NOMO-1 treated with DMSO at 0.1 percent for 48 hours (cell line): ENCODE data around the gene AWAT2.
A peak's percentile ranks its signal among the peaks of the same experiment; 100 is the strongest.

Experiments
- DNase-seq: peaks from one replicate; lab custom pipeline; 2025; ENCODE audit not compliant: unreplicated experiment; lab: John Stamatoyannopoulos, UW

AWAT2 gene

DNA sequence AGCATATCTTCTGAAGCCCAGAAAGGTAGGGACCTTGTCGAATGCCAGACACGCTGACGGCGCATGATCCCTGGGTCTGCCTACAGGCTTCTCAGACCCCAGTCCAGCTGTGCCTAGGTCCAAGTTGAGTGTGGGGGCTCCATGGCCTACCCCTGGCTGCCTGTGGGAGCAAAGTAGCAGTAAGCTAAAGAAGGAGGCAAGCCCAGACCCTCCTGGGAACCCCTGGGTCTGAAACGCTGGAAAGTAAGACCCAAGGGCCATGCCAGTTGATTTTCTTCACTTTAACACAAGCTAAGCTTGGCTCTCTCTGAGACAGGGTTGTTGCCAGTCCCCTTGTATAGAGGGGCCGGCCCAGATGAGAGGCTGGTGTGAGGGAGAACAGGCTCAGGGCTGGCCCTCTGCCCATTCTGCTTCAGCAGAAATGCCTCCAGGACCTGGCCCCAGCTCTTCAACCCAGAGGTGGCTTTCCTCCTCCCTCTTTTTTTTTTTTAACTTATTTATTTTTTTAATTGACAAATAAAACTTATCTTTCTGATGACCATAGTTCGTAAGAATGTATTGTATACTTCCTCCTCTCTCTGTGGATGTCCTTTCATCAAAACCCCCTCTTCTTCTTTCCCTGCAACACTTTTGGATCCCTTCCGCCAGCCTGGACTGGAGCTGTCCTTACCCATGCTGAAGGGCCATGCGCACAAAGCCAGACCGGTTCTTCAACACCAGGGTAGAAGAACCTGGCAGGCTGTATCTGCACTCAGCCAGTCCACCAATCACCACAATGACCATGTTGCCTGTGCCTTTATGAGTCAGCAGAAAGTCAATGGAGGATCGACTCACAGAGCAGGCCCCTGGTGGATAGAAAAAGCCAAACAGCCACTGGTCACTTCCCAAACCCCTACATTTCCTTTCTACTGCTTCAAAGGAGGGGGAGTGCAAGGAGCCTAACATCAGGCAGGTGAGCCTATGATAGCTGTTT, 7.1 kb downstream of the AWAT2 start:
- DNase-seq, result no peak

DNA sequence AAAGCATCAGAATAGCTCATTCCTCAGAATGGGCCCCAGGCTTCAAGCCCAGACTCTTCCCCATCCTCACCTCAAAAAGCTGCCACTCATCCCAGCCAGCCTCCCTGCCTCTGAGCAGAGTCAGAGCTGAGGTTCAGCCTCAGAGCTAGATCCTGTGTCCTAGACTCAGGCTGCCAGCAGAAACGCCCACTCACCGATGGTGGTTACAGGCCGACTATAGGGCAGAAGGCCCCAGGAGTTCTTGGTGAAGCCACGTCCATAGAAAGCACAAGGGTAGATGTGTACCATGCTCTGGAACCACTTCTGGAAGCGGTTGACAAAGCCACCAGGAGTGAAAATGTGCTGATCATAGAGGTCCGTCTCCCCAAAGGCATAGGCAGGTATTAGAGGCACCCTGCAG, 7.7 kb downstream of the AWAT2 start:
- no peak for DNase-seq

DNA sequence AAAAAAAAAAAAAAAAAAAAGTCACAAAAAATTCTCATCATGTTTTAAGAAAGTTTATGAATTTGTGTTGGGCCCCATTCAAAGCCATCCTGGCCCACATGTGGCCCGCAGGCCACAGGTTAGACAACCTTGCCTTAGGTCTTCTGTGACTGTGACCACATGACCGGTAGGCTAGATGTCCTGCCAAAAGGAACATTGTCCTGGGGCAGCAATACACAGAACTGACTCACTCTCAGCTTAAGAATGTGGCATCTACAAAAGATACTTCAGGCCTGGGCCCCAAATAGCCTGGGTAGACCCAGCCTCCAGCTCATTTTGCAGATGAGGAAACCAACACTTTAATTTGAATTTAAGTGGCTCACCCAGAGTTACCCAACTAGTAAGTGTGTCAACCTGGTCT, 10.0 kb downstream of the AWAT2 start:
- no peak for DNase-seq

DNA sequence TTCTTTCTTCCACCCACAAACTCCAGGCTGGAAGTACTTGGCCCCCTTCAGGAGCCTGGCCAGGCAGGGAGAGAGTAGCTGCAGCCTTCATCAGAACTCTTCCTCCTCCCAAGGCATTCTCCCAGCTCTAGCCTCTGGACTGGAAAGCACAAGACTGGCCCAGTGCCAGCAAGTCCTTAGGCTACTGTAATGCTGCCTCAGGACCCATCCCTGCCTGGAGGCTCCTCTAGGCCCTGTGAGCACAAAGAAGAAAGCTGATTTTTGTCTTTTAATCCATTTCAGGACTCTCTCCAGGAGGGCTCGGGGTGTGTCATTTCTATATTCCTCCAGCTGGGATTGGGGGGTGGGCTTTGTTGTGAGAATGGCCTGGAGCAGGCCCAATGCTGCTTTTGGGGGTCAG, 10.8 kb downstream of the AWAT2 start:
- no peak for DNase-seq

DNA sequence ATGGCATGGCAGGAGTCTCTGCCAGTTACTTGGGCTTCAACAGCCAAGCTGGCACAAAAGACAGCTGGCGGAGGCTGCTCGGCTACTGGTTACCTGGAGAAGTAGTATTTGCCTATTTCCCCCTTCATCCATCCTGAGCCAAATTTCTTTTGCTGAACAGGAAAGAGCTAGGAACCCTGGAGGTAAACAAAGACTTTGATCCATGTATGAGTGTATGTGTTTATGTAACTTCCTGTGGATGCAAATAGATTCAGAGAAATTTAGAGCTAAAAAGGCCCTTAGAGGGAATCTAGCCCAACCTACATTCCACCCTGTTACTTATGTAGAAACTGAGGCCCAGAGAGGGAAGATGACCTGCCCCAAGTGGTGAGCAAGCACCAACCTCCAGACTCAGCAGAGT, 11.2 kb downstream of the AWAT2 start:
- no peak for DNase-seq

DNA sequence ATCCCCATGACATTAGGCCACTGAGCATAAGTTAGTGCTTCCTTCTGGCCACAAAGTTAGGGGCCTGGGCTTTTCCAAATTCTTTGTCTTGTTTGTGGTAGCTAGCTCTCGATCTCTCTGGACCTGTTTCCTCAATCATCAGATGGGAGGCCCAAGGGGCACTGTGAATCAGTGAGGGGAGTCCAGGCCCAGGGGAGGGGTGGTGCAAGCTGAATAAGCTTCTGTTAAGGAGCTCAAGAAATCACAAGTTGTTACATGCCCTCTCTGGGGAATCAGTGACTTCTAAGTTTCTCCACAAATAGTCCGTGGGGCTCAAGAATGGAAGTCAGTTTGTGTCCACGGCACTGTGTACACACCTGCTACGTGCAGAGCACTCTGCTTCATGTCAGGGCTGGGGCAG, 15.1 kb downstream of the AWAT2 start:
- no peak for DNase-seq

DNA sequence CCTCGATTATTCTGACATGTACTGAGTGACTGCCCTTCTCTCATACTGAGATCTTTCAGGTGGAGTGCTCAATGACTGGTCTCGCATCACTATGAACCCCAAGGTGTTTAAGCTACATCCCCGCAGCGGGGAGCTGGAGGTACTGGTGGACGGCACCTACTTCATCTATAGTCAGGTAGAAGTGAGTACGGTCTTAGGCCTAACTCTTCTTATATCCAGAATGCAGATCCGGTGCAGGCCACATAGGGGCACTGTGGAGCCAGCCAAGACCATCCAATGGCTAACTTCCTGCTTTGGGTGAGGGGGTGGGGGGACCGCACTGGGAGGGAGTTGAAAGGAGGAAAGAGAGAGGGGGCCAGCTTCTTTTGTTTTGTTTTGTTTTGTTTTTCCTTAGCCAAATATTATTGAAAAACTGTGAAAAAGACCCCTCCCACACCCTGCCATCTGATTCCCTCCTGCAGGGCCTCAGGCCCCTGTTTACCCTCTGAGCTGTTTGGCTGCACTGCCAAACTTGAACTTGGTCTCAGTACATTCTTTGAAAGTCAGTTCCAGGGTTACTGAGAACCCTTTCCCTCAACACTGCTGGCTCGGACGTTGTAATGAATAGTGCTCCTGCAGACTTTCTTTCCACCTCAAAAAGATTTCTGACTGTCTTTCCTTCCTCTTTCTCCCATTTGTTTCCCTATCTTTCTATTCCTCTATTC, 16.2 kb downstream of the AWAT2 start:
- peak; percentile 7 for DNase-seq

DNA sequence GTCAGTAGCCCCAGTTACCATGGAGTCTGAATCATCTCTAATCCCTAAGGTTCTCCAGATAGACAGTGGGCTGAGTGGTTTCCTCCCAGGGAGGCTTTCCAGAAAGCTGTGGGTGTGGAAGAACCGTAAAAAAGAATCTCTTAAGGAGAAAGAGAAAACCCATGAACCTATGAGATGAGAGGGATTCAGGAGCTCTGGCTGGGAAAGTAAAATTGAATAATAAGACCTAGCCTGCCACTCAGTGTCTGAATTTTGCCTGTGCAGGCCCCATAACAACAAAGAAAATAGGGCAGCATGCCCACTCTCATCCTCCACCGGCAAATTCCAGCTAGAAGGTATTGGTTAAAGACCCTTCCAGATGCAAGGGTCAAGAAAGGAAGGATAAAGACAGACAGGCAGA, 16.9 kb downstream of the AWAT2 start:
- DNase-seq, result no peak

DNA sequence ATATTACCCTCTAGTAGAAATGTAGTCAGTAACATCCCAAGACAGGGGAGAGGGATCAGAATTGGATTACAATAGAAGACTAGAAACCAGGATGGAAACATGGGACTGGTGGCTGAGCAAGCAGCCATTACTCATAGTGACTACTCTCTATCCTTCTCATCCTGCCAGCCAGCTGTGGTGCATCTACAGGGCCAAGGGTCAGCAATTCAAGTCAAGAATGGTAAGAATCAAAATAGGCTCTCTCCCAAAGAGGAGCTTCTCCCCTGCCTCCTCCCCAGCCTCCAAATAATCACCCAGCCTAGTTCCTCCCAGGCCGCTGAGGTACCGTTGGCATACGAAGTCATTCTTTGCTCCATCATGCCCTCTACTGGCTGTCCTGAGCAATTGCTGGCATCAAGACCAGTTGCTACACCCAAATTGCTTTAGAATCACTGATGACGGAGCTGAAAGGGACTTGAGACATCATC, 19.4 kb downstream of the AWAT2 start:
- DNase-seq, result peak; percentile 64

DNA sequence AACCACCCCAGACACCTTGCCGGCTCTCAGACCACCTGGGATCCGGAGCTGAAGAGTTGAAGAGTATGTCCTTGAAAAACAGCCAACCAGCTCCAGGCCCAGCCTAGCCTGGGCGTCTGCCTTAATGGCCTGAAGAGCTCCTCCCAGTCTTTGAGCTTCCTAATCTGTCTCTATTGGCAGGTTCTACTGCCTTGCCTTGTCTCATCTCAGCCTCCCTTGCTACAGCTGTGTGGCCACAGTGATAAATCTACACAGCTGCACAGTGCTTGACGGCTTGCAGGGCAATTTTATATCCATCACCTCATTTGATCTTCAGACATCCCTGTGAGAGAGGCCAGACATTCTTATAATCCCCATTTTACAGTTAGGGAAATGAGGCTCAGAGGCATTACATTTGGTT, 19.9 kb downstream of the AWAT2 start:
- no peak for DNase-seq

DNA sequence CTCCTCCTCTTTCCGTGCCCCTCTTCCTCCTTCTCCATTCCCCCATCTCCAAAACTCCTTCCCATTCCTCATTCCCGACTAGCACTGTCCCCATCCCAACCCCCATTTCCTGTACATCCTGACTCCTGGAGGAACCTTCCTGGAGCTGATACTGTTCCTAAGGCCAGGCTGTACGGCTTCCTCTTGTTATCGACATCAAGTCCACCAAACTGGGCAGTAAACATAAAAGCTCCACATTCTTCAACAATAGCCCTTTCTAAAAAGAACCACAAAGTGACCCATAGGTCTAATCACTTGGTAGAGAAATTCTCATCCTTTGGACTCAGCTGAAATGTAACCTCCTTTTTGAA, 22.9 kb downstream of the AWAT2 start:
- DNase-seq, result no peak

DNA sequence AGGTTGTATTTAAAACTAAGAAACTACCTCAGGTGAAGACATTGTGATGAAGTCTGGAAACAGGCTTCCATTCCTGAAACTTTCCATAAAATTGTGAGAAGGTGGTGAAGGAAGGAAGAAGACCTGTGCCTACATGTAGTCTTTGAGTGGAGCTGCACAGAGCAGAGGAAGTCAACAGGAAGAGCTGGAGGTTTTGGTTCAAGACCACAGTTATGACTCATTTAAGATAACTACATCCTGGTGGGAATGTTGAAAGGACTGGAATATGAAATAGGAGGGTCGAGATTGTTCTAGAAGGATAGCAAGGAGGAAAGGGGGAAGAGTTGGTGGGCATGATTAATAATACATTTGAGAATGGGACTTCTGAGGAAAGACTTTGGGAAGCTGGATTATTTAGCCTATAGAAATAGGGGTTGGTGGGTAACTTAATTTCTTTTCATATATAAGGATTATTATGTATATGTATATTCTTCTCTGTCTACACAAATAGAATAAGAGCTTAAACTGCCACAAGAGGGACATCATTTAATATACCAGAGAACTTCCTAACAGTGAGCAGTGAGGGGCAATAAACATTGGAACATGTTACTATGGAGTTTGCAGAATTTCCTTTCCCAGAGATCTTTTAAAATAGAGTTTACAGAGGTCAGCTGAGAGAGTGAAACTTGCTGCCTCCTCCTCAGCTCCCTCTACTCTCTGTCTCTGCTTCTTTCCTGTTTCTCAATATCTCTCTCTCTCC, 23.5 kb downstream of the AWAT2 start:
- no peak for DNase-seq

DNA sequence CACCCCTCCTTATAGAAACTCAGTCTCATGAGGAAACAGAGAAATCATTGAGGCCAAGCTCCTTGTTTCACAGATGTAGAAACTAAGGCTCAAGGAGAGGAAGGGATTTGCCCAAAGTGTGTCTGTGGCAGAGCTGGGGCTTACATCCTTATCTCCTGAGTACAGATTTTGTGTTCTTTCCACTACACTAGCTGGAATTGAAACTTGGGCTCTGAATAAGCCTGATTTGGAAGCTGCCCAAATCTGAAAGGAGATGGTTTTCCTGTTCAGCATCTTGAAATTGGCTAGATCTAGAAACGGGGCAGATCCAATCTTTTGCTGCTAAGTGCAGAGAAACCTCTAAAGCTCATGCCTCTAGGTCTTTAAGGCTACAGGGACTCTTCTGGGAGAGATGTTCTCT, 24.3 kb downstream of the AWAT2 start:
- no peak for DNase-seq

DNA sequence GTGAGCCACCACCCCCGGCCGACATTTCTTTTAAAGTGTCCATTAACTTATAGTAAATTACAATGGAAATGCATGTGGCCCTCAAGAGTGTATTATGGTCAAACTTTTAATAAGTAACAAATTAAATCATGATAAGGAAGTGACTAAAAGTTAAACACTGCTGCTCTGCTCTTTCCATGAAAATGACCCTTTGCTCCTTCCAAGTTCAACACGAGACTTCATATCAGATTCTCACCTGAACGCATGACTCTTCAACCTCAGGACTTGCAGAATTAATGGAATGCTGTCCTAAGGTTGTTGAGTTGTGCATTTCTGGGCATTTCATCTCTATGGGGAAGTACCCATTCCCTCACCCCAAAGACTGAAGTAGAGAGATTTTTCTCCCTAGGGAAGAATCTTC, 27.1 kb downstream of the AWAT2 start:
- DNase-seq, result no peak

DNA sequence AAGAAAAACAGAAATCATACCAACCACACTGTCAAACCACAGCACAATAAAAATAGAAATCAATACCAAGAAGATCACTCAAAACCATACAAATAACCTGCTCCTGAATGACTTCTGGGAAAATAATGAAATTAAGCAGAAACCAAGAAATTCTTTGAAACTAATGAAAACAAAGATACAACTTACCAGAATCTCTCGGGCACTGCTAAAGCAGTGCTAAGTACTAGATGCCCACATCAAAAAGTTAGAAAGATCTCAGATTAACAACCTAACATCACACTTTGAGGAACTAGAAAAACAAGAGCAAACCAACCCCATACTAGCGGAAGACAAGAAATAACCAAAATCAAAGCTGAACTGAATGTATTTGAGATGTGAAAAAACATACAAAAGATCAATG, 33.2 kb downstream of the AWAT2 start:
- DNase-seq, result no peak

DNA sequence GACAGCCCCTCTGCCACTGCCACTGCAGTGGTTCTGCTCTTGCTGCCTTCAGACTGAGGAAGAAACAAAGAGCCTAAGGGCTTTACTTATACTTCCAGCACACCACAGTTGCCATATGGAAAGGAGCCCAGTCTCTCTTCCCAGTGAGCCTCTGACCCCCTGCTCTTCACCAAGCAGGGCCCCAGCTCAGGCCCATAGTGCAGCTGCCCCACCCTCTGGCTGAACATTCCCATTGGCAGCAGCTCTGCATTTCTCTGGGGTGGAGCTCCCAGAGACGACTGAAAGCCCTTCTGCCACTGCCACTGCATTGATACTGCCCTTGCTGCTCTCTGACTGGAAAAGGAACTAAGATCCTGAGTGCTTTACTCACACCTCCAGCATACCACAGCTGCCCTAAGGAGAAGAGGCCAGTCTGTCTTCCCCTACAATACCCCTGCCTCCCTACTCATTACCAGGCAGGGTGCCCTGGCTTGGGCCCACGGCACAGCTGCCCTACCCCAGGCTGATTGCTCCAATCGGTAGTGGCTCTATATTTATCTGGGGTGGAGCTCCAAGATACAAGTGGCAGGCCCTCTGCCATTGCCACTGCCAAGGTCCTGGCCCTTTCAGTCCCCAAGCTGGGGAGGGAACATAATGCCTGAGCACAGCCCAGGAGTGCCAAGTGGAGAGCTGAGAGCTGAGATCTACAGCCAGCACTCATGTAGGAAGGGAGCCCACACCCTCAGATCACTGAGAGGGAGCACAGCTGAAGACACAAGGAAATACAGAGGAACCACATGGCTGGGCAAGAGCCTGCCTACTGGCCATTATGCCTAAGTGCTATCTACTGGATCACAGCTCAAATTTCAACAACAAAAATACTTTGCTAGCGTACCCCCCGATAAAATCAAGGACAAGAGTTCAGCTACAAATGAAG, 36.0 kb downstream of the AWAT2 start:
- no peak for DNase-seq

DNA sequence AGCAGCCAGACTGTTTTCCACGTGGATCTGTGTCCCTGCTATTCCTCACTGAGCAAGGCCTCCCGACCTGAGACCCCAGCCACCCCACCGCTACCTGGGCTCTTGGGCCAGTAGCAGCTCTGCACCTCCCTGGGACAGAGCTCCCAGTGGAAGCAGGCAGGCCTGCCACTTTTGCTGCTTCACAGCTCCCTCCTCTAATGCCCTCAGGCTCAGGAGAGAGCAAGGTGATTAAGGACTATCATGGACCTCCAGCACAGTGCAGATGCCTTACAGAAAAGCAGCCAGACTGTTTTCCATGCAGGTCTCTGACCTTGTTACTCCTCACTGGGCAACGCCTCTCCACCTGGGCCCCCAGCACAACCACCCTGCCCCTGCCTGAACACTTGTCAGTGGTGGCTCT, 37.0 kb downstream of the AWAT2 start:
- DNase-seq, result no peak

DNA sequence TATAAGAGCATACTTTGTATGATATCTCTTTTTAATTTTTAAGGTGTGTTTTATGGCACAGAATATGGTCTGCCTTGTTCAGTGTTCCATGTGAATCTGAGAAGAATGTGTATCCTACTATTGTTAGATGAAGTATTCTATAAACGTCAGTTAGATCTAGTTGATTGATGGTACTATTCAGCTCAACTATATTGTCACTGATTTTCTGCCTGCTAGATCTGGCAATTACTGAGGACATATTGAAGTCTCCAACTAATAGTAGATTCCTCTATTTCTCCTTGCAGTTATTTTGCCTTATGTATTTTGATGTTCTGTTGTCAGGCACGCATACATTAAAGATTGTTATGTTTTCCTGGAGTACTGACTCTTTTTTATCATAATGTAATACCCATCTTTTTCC, 39.8 kb downstream of the AWAT2 start:
- DNase-seq, result no peak

DNA sequence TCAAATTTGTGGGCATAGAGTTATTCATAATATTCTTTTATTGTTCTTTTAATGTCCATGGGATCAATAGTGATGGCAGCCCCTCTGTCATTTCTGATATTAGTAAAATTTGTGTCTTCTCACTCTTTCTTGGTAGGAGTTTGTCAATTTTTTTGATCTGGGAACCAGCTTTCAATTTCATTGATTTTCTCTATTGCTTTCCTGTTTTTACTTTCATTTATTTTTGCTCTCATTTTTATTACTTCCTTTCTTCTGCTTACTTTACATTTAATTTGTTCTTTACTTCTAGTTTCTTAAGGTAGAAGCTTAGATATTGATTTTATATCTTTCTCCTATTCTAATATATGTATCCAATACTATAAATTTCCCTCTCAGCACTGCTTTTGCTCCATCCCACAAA, 40.7 kb downstream of the AWAT2 start:
- DNase-seq, result no peak

DNA sequence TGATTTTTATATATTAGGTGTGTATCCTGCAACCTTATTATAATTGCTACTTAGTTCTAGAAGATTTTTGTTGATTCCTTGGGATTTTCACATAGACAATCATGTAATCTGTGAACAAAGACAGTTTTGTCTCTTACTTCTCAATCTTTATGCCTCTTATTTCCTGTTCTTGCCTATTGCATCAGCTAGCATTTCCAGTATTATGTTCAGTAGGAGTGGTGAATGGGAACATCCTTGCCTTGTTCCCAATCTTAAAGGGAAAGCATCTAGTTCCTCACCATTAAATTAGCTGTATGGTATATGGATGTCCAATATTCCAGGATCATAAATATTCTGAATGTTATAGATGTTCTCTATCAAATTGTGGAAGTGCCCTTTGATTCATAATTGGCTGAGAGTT, 41.8 kb downstream of the AWAT2 start:
- no peak for DNase-seq
